ENCODE data around the gene TF. TPM values are rescaled to one million over a fixed set of nuclear protein-coding genes. Genes with fewer than 3 reads are reported as not detected.

Gene TF
- total RNA-seq, 4 donors from 2014 or later, result 0.70 to 2.4 TPM; not detected in 2

DNA sequence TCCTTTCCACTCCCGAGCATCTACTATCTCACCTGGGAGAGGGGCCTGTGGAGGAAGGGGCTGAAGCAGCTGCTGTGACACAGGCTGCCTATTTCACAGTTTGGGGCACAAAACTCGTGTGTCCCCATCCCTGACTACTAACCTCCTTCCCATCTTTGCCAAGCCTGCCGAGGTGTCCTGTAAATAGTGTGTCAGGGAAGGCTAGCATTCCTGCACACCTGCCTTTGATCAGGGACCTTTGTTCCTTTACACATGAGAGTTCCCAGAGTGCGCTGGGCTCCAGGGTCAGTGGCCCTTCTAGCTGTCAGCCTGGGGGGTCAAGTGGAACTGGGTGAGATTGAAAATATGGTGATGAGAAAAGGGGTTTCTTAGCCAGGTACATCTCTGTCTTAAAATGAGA lies 13.0 kb upstream of the TF start:
- H3K4me3 ChIP-seq, result no peak overlapping the region
- H3K9me3 ChIP-seq, result no peaks in the 10 kb centered on the region
- H3K4me1 ChIP-seq, result no peaks in the 10 kb centered on the region
- no peak for DNase-seq
- no peaks in the 10 kb centered on the region for H3K36me3 ChIP-seq
- no peak overlapping the region for H3K27ac ChIP-seq
- H3K27me3 ChIP-seq, result no peaks in the 10 kb centered on the region
- TF ChIP-seq POLR2A (IDR thresholded peaks at IDR 0.05) (no peak), CTCF (IDR thresholded peaks at IDR 0.05) (no peak)

- no peak overlapping the region for H3K27ac ChIP-seq
- DNase-seq, result no peak
- no peaks in the 10 kb centered on the region for H3K36me3 ChIP-seq
- H3K4me1 ChIP-seq, result no peaks in the 10 kb centered on the region
- no peaks in the 10 kb centered on the region for H3K27me3 ChIP-seq
- H3K9me3 ChIP-seq, result no peaks in the 10 kb centered on the region
- no peak overlapping the region for H3K4me3 ChIP-seq
- TF ChIP-seq CTCF (IDR thresholded peaks at IDR 0.05), result no peak
- no peak for TF ChIP-seq POLR2A (IDR thresholded peaks at IDR 0.05)
These were observed 11.9 kb upstream of the TF start for GRCh38 chr3:133734305-133734704.

DNA sequence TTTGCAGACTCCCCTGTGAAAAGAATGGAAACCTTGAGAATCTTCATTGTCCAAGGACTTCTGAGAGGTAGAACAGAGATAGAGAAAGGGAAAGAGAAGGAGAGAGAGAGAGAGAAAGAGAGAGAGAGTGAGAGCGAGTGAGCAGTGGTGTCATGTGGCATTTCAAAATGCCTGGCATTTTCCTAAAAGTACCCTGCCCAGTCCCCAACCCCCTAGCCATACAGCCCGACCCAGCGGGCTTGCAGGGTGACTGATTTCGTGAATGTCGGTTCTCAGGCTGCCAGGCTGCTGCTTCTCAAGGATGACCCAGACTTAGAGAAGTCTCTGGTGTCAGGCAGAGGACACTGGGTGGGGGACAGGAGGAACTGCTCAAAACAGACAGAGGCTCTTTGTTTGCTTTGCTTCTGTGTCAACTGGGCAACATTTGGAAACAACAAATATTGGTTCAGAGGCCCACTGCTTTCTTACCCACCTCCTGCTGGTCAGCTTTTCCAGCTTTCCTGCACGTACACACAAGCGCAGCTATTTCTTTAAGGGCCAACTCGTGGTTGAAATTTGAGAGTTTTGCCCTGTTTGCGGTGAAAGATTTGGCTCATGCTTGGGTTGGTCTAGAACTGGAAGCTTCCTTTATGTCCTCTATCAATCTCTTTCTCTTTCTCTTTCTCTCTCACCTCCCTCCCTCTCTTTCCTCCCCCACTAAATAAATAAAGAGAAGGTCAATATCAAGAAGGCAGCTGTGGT lies 3.7 kb upstream of the TF start:
- Histone ChIP-seq H3K27ac (no peak overlapping the region), H3K4me3 (no peak overlapping the region), H3K27me3 (peaks cover 0 to 5% of the 10 kb centered on the region in 2 donors), H3K36me3 (no peaks in the 10 kb centered on the region), H3K4me1 (no peaks in the 10 kb centered on the region), H3K9me3 (no peaks in the 10 kb centered on the region)
- TF ChIP-seq CTCF (IDR thresholded peaks at IDR 0.05), result no peak
- no peak for TF ChIP-seq POLR2A (IDR thresholded peaks at IDR 0.05)
- no peak for DNase-seq

- no peak for TF ChIP-seq CTCF (IDR thresholded peaks at IDR 0.05)
- TF ChIP-seq POLR2A (IDR thresholded peaks at IDR 0.05), result no peak
- H3K36me3 ChIP-seq, result no peaks in the 10 kb centered on the region
- H3K4me1 ChIP-seq, result no peaks in the 10 kb centered on the region
These were observed 2.0 kb upstream of the TF start for GRCh38 chr3:133744241-133744640.

DNA sequence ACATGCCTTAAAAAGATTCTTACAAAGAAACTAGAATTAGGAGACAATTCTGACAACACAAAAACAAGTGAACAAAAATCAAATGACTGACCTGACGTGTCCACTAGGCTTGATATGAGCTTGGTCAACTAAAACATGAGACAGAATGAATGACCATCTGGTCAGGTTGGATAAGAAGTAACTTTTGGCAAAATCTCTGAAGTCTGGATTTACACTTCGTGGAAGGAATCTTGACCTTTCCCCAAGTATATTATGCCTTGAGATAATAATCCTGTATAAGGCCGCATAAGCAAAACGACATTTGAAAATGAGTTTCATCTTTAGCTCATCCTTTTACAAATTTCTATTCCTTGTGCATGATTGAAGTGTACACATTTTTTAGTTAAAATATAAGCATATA lies 1.1 kb upstream of the TF start:
- TF ChIP-seq POLR2A (IDR thresholded peaks at IDR 0.05) (no peak), CTCF (IDR thresholded peaks at IDR 0.05) (no peak)
- Histone ChIP-seq H3K4me3 (no peak overlapping the region), H3K4me1 (no peaks in the 10 kb centered on the region), H3K27me3 (peaks cover 0 to 5% of the 10 kb centered on the region in 2 donors), H3K36me3 (no peaks in the 10 kb centered on the region), H3K27ac (no peak overlapping the region), H3K9me3 (no peaks in the 10 kb centered on the region)
- DNase-seq, result no peak

More at GRCh38 chr3:133744241-133744640, 2.0 kb upstream of the TF start:
- no peak for DNase-seq
- Histone ChIP-seq H3K27ac (no peak overlapping the region), H3K4me3 (no peak overlapping the region), H3K27me3 (peaks cover 0 to 5% of the 10 kb centered on the region in 2 donors), H3K9me3 (no peaks in the 10 kb centered on the region)
